H1 (cell line): ENCODE data around the gene CKB. TPM values are rescaled to one million over a fixed set of nuclear protein-coding genes. Genes with fewer than 3 reads are reported as not detected.

Source experiments
- CTCF ChIA-PET: fragments of 300-600 bp; sonication (Branson Sonifier 250); formaldehyde crosslinking; loops from one replicate; lab custom pipeline; 2021; ENCODE audit not compliant: partially characterized antibody; lab: Charles Lee
- POLR2A ChIA-PET: fragments of 300-600 bp; sonication (Branson Sonifier 250); formaldehyde crosslinking; loops from one replicate; lab custom pipeline; 2021; ENCODE audit warnings: inconsistent platforms; ENCODE audit not compliant: partially characterized antibody; lab: Charles Lee
- DNase-seq, 2 experiments: peaks; one replicate each; pipeline versions ENCODE4 v3.0.0 to v3.0.0-alpha.2; 2010 to 2022; ENCODE audit warnings: low spot score in 2 of 2, low read depth in 1 of 2, mixed read lengths in 1 of 2
- FAIRE-seq: peaks from 2 replicates; lab custom pipeline; 2011; peaks lifted over from hg19 to GRCh38; lab: Jason Lieb, UNC
- H2AFZ ChIP-seq: 2 replicates; pipeline ENCODE4 v1.8.1; 2012; ENCODE audit warnings: low read length, inconsistent platforms
- H2AK5ac ChIP-seq: 2 replicates; pipeline ENCODE4 v1.6.1; 2013; ENCODE audit warnings: low read depth, low read length
- H2BK120ac ChIP-seq: replicated peaks from 2 replicates; pipeline ENCODE3; 2013; ENCODE audit warnings: low read depth, low read length, inconsistent platforms
- H2BK12ac ChIP-seq: 2 replicates; pipeline ENCODE4 v1.6.1; 2013; ENCODE audit warnings: low read depth, low read length
- H2BK15ac ChIP-seq: 2 replicates; pipeline ENCODE4 v1.6.1; 2013; ENCODE audit warnings: low read length
- H2BK20ac ChIP-seq: 2 replicates; pipeline ENCODE4 v1.6.1; 2013; ENCODE audit warnings: low read length
- H2BK5ac ChIP-seq: 2 replicates; pipeline ENCODE4 v1.6.1; 2013; ENCODE audit warnings: low read depth, low read length
- H3K14ac ChIP-seq: 2 replicates; pipeline ENCODE4 v1.6.1; 2013; ENCODE audit warnings: inconsistent platforms; ENCODE audit not compliant: insufficient read length
- H3K18ac ChIP-seq: 2 replicates; pipeline ENCODE4 v1.6.1; 2013; ENCODE audit warnings: low read length; ENCODE audit errors: extremely low read depth
- H3K23ac ChIP-seq: 2 replicates; pipeline ENCODE4 v1.6.1; 2013; ENCODE audit warnings: inconsistent platforms; ENCODE audit not compliant: insufficient read length
- H3K23me2 ChIP-seq: 2 replicates; pipeline ENCODE4 v1.6.1; 2013; ENCODE audit warnings: low read depth, low read length
- H3K27ac ChIP-seq: 2 replicates; pipeline ENCODE4 v1.6.1; 2011; ENCODE audit warnings: low read depth, low read length, inconsistent platforms
- H3K27me3 ChIP-seq, 4 experiments: replicated peaks in 1 of 4; 1 replicate in 1 of 4; 2 replicates in 3 of 4; pipeline versions ENCODE4 v1.6.1 to v1.8.1; 2011 to 2013; ENCODE audit warnings: low read length in 3 of 4, mild to moderate bottlenecking in 3 of 4, inconsistent platforms in 2 of 4, mixed read lengths in 2 of 4, moderate library complexity in 1 of 4; ENCODE audit not compliant: control insufficient read depth in 3 of 4, insufficient read depth in 3 of 4; ENCODE audit errors: extremely low read depth in 1 of 4
- H3K36me3 ChIP-seq, 4 experiments: 2 replicates each; pipeline versions ENCODE4 v1.6.1 to v1.8.1; 2011 to 2013; ENCODE audit warnings: mild to moderate bottlenecking in 4 of 4, low read length in 3 of 4, moderate library complexity in 2 of 4, control low read depth in 1 of 4, inconsistent platforms in 1 of 4; ENCODE audit not compliant: insufficient read depth in 4 of 4, control insufficient read depth in 2 of 4
- H3K4ac ChIP-seq: replicated peaks from 2 replicates; pipeline ENCODE3; 2013; ENCODE audit warnings: low read length, low read depth, mixed read lengths, inconsistent platforms; ENCODE audit not compliant: insufficient read length
- H3K4me1 ChIP-seq, 4 experiments: replicated peaks in 1 of 4; 1 replicate in 1 of 4; 2 replicates in 3 of 4; pipeline versions ENCODE4 v1.6.1 to v1.8.1; 2011 to 2013; ENCODE audit warnings: low read length in 3 of 4, inconsistent platforms in 2 of 4, mixed read lengths in 1 of 4; ENCODE audit not compliant: insufficient read depth in 4 of 4, control insufficient read depth in 3 of 4
- H3K4me2 ChIP-seq, 2 experiments: 2 replicates each; pipeline versions ENCODE4 v1.6.1 to v1.8.1; 2011 to 2013; ENCODE audit warnings: low read depth in 2 of 2, low read length in 2 of 2, control low read depth in 1 of 2, inconsistent platforms in 1 of 2, mild to moderate bottlenecking in 1 of 2; ENCODE audit not compliant: insufficient read depth in 1 of 2
- H3K4me3 ChIP-seq, 4 experiments: fragments of 200-600, 300-600 bp in 1 of 4; sonication (generic), shearing (Covaris generic), sonication (Bioruptor Twin) in 1 of 4; 2 replicates each; pipeline versions ENCODE4 v1.5.1 to v1.8.1; 2011 to 2016; ENCODE audit warnings: low read length in 4 of 4, low read depth in 3 of 4, control low read depth in 2 of 4, inconsistent platforms in 2 of 4, mild to moderate bottlenecking in 2 of 4, mixed read lengths in 1 of 4, moderate library complexity in 1 of 4; ENCODE audit not compliant: insufficient read depth in 2 of 4; ENCODE audit errors: extremely low read depth in 1 of 4
- H3K56ac ChIP-seq: replicated peaks from 2 replicates; pipeline ENCODE3; 2013; ENCODE audit warnings: low read depth, mild to moderate bottlenecking, mixed read lengths, low read length, inconsistent platforms; ENCODE audit not compliant: insufficient read length
- H3K79me1 ChIP-seq: 2 replicates; pipeline ENCODE4 v1.6.1; 2013; ENCODE audit warnings: low read depth, low read length, control low read depth
- H3K79me2 ChIP-seq, 2 experiments: 2 replicates each; pipeline versions ENCODE4 v1.6.1 to v1.8.1; 2012 to 2013; ENCODE audit warnings: low read length in 2 of 2, mild to moderate bottlenecking in 2 of 2, inconsistent platforms in 1 of 2; ENCODE audit not compliant: insufficient read depth in 2 of 2, control insufficient read depth in 1 of 2
- H3K9ac ChIP-seq, 4 experiments: replicated peaks in 1 of 4; 1 replicate in 1 of 4; 2 replicates in 3 of 4; pipeline versions ENCODE4 v1.6.1 to v1.8.1; 2011 to 2013; ENCODE audit warnings: low read depth in 3 of 4, low read length in 3 of 4, control low read depth in 2 of 4, mild to moderate bottlenecking in 2 of 4, moderate library complexity in 2 of 4, inconsistent platforms in 1 of 4; ENCODE audit errors: extremely low read depth in 1 of 4
- H3K9me3 ChIP-seq, 2 experiments: 2 replicates each; pipeline versions ENCODE4 v1.6.1 to v1.8.1; 2012 to 2013; ENCODE audit warnings: mild to moderate bottlenecking in 2 of 2, moderate library complexity in 2 of 2, control low read depth in 1 of 2, inconsistent platforms in 1 of 2, low read depth in 1 of 2, low read length in 1 of 2, mixed read lengths in 1 of 2; ENCODE audit not compliant: insufficient read depth in 2 of 2
- H4K20me1 ChIP-seq, 2 experiments: replicated peaks in 1 of 2; 2 replicates each; pipeline versions ENCODE3 to v1.8.1; 2011 to 2013; ENCODE audit warnings: inconsistent platforms in 2 of 2, low read length in 2 of 2, mild to moderate bottlenecking in 1 of 2; ENCODE audit not compliant: insufficient read depth in 2 of 2, control insufficient read depth in 1 of 2
- H4K5ac ChIP-seq: 2 replicates; pipeline ENCODE4 v1.6.1; 2013; ENCODE audit warnings: low read length, low read depth, mixed read lengths, inconsistent platforms; ENCODE audit not compliant: insufficient read length
- H4K8ac ChIP-seq: 2 replicates; pipeline ENCODE4 v1.8.0; 2013; ENCODE audit warnings: mild to moderate bottlenecking, moderate library complexity, low read length, inconsistent platforms; ENCODE audit not compliant: insufficient read depth; ENCODE audit errors: extremely low read depth
- H4K91ac ChIP-seq: replicated peaks from 2 replicates; pipeline ENCODE3; 2013; ENCODE audit warnings: low read length, mixed read lengths, inconsistent platforms; ENCODE audit not compliant: insufficient read length
- JUND ChIP-seq: IDR thresholded peaks from 2 replicates; pipeline ENCODE4 v1.6.1; 2011; ENCODE audit warnings: mild to moderate bottlenecking, improper control_type of control experiment, low read length
- KDM5A ChIP-seq: fragments of 200-600 bp; IDR thresholded peaks from 2 replicates; pipeline ENCODE4 v1.7.1; 2012; ENCODE audit warnings: mild to moderate bottlenecking, low read length, inconsistent platforms, mixed read lengths
- SAP30 ChIP-seq: fragments of 300-600 bp; sonication (generic); IDR thresholded peaks from 2 replicates; pipeline ENCODE4 v1.7.1; 2012; ENCODE audit warnings: low read length, moderate library complexity, mild to moderate bottlenecking, inconsistent platforms; ENCODE audit not compliant: insufficient read depth, insufficient replicate concordance
- SIN3A ChIP-seq, 2 experiments: IDR thresholded peaks in 1 of 2; conservative IDR thresholded peaks in 1 of 2; 2 replicates each; pipeline ENCODE4 v1.6.1; 2011 to 2012; ENCODE audit warnings: low read length in 2 of 2, improper control_type of control experiment in 1 of 2, low read depth in 1 of 2, mild to moderate bottlenecking in 1 of 2
- SP1 ChIP-seq: IDR thresholded peaks from 2 replicates; pipeline ENCODE4 v1.6.1; 2011; ENCODE audit warnings: low read depth, low read length
- TCF12 ChIP-seq: IDR thresholded peaks from 2 replicates; pipeline ENCODE4 v1.6.1; 2011; ENCODE audit warnings: low read depth, mild to moderate bottlenecking, low read length
- WGBS, 2 experiments: shearing (Covaris generic) in 1 of 2; methylation state at CpG; one replicate each; pipeline versions ENCODE4 v1.1.6 to v1.1.7; 2013 to 2015; ENCODE audit warnings: low lambda C conversion rate in 2 of 2, mixed read lengths in 2 of 2, inconsistent platforms in 1 of 2, low coverage in 1 of 2, missing lambda C conversion rate in 1 of 2; ENCODE audit not compliant: insufficient replicate concordance in 2 of 2, insufficient coverage in 1 of 2, insufficient read length in 1 of 2; ENCODE audit errors: extremely low coverage in 1 of 2, missing lambda C conversion rate in 1 of 2; 5-methylcytosine and 5-hydroxymethylcytosine counted together
- polyA plus RNA-seq, 7 experiments: library from polyadenylated mRNA; depleted of rRNA in 3 of 7; stranded (reverse) in 5 of 7; unstranded in 2 of 7; fragments of >200 nt in 5 of 7; fragments of 200-250 nt in 2 of 7; gene quantifications; 1 replicate in 5 of 7; 2 replicates in 1 of 7; 4 replicates in 1 of 7; pipeline versions ENCODE4 v1.2.1 to v1.2.3, GENCODE V29; 2011 to 2013; ENCODE audit warnings: missing spikeins in 2 of 7, mixed read lengths in 2 of 7
- total RNA-seq: library from RNA; stranded (reverse); fragmentation: NEBNext Ultra II Directional; extraction: Animal tissue kit (Norgen Biotek cat#: 25700); gene quantifications from 2 replicates; pipeline ENCODE4 v1.2.1, GENCODE V29; 2021
- TF ChIP-seq, protein P1 (sequence below): IDR thresholded peaks from 2 replicates; pipeline ENCODE4 v1.6.1; 2012; ENCODE audit warnings: inconsistent platforms

CKB gene
- total and polyA plus RNA-seq, 2 of the 8 experiments (the other 6 are each of a cell fraction or from before 2014, with no cell fraction given) = 538 to 950 TPM

DNA sequence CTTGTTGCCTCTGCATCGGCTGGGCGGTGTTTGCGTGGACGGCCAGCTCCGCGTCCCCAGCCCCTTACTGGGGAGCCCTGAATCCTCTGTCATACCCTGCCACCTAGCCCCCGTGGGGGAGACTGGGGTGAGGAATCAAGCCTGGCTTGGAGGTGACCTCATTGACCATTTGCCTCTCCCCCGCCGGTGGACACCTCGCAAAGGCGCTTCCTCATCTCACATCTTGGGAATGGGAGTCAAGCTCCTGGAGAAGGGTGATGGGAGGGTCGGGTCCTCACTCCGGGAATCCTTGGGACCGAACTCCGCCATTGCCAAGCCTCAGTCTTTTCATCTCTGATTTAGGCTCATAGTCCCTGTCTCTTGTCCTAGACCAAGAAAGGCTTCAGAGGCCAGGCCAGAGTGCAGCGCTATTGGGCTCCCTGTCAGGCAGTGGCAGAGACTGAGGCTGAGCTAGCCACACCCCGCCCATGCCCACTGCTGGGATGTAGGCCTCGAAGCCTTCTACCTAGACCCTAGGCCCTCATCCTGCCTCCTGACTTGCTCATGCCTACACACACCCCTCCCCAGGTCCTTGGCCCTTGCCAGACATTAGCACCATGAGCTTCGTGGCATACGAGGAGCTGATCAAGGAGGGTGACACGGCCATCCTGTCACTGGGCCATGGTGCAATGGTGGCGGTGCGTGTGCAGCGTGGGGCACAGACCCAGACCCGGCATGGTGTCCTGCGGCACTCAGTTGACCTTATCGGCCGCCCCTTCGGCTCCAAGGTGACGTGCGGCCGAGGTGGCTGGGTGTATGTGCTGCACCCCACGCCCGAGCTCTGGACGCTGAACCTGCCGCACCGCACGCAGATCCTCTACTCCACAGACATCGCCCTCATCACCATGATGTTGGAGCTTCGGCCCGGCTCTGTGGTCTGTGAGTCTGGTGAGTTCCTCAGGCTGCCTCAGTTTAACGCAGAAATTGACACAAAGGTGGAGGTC is 7.0 kb upstream of the CKB start:
- Histone ChIP-seq H3K27me3 (peaks cover 0 to 7% (median 0%) of the 10 kb centered on the region in 4 experiments; a peak in 2 of 7 replicates), H2BK120ac (no peak overlapping the region), H3K4me2 (peak overlapping the region; percentile 87 to 97), H2BK5ac (no peak overlapping the region), H3K18ac (no peak overlapping the region), H4K8ac (peak overlapping the region; percentile 79), H2BK15ac (no peak overlapping the region), H2BK20ac (no peak overlapping the region), H3K14ac (no peak overlapping the region), H2BK12ac (no peak overlapping the region; the same call in 1 of the 2 replicates), H4K20me1 (peaks cover 13 to 37% of the 10 kb centered on the region in 2 experiments), H2AK5ac (0 out of 2 replicates have a peak overlapping the region, but pooled peaks have one; percentile 61), H3K23me2 (peaks cover 8% of the 10 kb centered on the region; the same call in 1 of the 2 replicates), H3K4me1 (peaks cover 0 to 12% (median 10%) of the 10 kb centered on the region in 4 experiments; a peak in 6 of 7 replicates), H3K27ac (peak overlapping the region; percentile 59; the same call in 1 of the 2 replicates), H4K91ac (peak overlapping the region; percentile 44), H2AFZ (no peak overlapping the region), H3K36me3 (peaks cover 0 to 10% (median 1%) of the 10 kb centered on the region in 4 experiments; a peak in 3 of 8 replicates), H3K9ac (peak overlapping the region; percentile 59 to 82 (median 68)), H3K56ac (peak overlapping the region; percentile 44), H3K23ac (no peak overlapping the region), H3K79me2 (peaks cover 5 to 20% of the 10 kb centered on the region in 2 experiments; a peak in 3 of 4 replicates), H4K5ac (no peak overlapping the region), H3K79me1 (peaks cover 24% of the 10 kb centered on the region), H3K4ac (peak overlapping the region; percentile 97), H3K9me3 (no peaks in the 10 kb centered on the region), H3K4me3 (peak overlapping the region; percentile 61 to 97 (median 94))
- DNase-seq = no peak
- POLR2A ChIA-PET = interaction anchor here (0.6 to 29.8 kb wide), 11 partner anchors 11 to 379 kb away, joined by 3 to 844 read pairs (median 3); partner anchors contain the start of genes BAG5, CKB and EIF5
- FAIRE-seq = no peak
- CTCF ChIA-PET = interaction anchor here (0.6 to 28.8 kb wide), 5 partner anchors 17 to 425 kb away, joined by 3 to 921 read pairs (median 3); partner anchors contain the start of gene CKB
- TF ChIP-seq JUND (no peak), SAP30 (peak; percentile 90), KDM5A (0 out of 2 replicates have a peak, but pooled peaks have one; percentile 2), SP1 (no peak), TCF12 (no peak), SIN3A (conservative IDR thresholded peaks at IDR 0.05 in 1 of 2, IDR thresholded peaks at IDR 0.05 in 1 of 2; ENCODE audit: low read depth in 1 of 2, low read length in 2 of 2) (no peak)
- TF ChIP-seq, protein P1, sequence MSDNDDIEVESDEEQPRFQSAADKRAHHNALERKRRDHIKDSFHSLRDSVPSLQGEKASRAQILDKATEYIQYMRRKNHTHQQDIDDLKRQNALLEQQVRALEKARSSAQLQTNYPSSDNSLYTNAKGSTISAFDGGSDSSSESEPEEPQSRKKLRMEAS = no peak
- WGBS, 2 experiments = 54% methylated on average over 42 of the region's 42 CpGs; no CpG with 5 or more reads in 1 of the 2 experiments
